SK-N-MC (cell line): ENCODE measurements around the gene FGF18.
"Not testable (repeated sequence)": the region's sequence is repeated elsewhere in the genome, so short reads cannot be mapped to it uniquely, and the experiment has no call there.

Source experiments
- DNase-seq: peaks from one replicate; pipeline ENCODE4 v3.0.0-alpha.2; 2011; ENCODE audit warnings: low read depth, low spot score
- H3K27ac ChIP-seq: fragments of 200-600 bp; sonication (generic); 2 replicates; pipeline ENCODE4 v1.5.1; 2016; ENCODE audit warnings: mixed run types
- H3K36me3 ChIP-seq: fragments of 200-600 bp; sonication (generic); 2 replicates; pipeline ENCODE4 v1.6.1; 2017; ENCODE audit warnings: antibody characterized with exemption, low read length, mixed read lengths; ENCODE audit not compliant: insufficient read depth
- H3K4me3 ChIP-seq: fragments of 200-600 bp; sonication (generic); 2 replicates; pipeline ENCODE4 v1.5.1; 2016
- H3K9ac ChIP-seq: fragments of 200-600 bp; sonication (generic); 2 replicates; pipeline ENCODE4 v1.8.0; 2017; ENCODE audit warnings: mixed run types, mixed read lengths; ENCODE audit not compliant: insufficient read length
- H3K9me3 ChIP-seq: fragments of 200-600 bp; sonication (generic); 2 replicates; pipeline ENCODE4 v1.6.1; 2017; ENCODE audit warnings: low read depth, mild to moderate bottlenecking, antibody characterized with exemption, low read length, moderate library complexity, mixed read lengths
- EZH2 ChIP-seq: fragments of 200-600 bp; sonication (generic); IDR thresholded peaks from one replicate; pipeline ENCODE4 v1.6.1; 2017; ENCODE audit warnings: antibody characterized with exemption
- FOXP2 ChIP-seq: optimal IDR thresholded peaks from 2 replicates; pipeline ENCODE3; 2011; ENCODE audit warnings: mild to moderate bottlenecking, moderate library complexity; ENCODE audit not compliant: insufficient read depth; ENCODE audit errors: extremely low read length, control extremely low read depth
- POLR2AphosphoS5 ChIP-seq: IDR thresholded peaks from 2 replicates; pipeline ENCODE4 v1.6.1; 2012; ENCODE audit warnings: mild to moderate bottlenecking, low read depth, low read length, borderline replicate concordance

The FGF18 gene

GRCh38 chr5:171485668-171486067, 66.2 kb downstream of the FGF18 start:
- no peak overlapping the region for H3K4me3 ChIP-seq

DNA sequence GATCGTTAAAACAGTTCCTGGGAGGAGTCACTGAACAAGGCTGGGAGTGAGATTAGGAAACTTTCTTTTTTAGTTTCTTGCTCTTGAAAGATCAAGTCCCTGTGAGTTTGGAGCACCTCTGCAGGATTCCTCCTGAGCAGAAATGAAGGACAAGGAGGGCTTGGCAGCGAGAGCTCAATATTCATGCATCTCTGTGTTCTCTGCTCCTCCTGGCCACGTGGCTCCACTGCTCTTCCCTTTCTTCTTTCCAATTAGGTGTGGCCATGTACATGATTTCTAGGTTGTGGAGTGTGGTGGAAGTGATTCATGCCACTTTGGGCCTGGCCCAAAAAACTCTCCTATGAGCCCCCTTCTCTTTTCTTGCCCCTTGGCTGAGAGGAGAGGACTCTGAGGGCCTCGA, 67.2 kb downstream of the FGF18 start:
- Histone ChIP-seq H3K4me3 (no peak overlapping the region), H3K36me3 (no peaks in the 10 kb centered on the region), H3K9me3 (no peaks in the 10 kb centered on the region), H3K27ac (no peak overlapping the region), H3K9ac (no peak overlapping the region)
- TF ChIP-seq EZH2 (no peak), FOXP2 (no peak), POLR2AphosphoS5 (no peak)
- no peak for DNase-seq

More at GRCh38 chr5:171485668-171486067, 66.2 kb downstream of the FGF18 start:
- no peak overlapping the region for H3K27ac ChIP-seq
- no peak for TF ChIP-seq POLR2AphosphoS5
- TF ChIP-seq FOXP2, result no peak
- no peak for TF ChIP-seq EZH2
- H3K36me3 ChIP-seq, result no peaks in the 10 kb centered on the region
- no peaks in the 10 kb centered on the region for H3K9me3 ChIP-seq
- no peak overlapping the region for H3K9ac ChIP-seq
- no peak for DNase-seq

- no peak for DNase-seq
- Histone ChIP-seq H3K27ac (no peak overlapping the region), H3K9me3 (no peaks in the 10 kb centered on the region), H3K9ac (no peak overlapping the region), H3K4me3 (no peak overlapping the region), H3K36me3 (no peaks in the 10 kb centered on the region)
- TF ChIP-seq EZH2 (no peak), POLR2AphosphoS5 (no peak), FOXP2 (no peak)
These were observed 69.4 kb downstream of the FGF18 start for GRCh38 chr5:171488876-171489275.

DNA sequence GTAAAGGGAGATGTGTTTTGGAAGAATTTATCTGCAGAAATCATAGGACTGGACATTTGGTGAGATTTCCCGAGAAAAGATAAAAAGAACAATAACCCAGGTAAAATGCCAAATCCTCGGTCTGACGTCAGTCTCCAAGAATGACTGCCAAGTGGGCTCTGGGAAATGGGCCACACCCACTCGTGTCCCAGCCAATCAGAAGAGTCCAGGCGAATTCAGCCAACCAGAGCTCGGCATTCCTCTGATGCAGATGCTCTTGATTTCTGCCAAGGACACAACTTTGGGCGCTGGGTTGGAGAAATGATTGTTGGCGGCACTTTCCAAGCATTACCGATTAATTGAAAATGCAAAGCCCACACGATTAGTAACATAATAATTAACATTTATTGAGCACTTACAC, 73.3 kb downstream of the FGF18 start:
- Histone ChIP-seq H3K9me3 (no peaks in the 10 kb centered on the region), H3K36me3 (no peaks in the 10 kb centered on the region), H3K27ac (no peak overlapping the region), H3K9ac (no peak overlapping the region), H3K4me3 (no peak overlapping the region)
- no peak for DNase-seq
- TF ChIP-seq EZH2, result no peak
- TF ChIP-seq POLR2AphosphoS5, result no peak
- no peak for TF ChIP-seq FOXP2

DNA sequence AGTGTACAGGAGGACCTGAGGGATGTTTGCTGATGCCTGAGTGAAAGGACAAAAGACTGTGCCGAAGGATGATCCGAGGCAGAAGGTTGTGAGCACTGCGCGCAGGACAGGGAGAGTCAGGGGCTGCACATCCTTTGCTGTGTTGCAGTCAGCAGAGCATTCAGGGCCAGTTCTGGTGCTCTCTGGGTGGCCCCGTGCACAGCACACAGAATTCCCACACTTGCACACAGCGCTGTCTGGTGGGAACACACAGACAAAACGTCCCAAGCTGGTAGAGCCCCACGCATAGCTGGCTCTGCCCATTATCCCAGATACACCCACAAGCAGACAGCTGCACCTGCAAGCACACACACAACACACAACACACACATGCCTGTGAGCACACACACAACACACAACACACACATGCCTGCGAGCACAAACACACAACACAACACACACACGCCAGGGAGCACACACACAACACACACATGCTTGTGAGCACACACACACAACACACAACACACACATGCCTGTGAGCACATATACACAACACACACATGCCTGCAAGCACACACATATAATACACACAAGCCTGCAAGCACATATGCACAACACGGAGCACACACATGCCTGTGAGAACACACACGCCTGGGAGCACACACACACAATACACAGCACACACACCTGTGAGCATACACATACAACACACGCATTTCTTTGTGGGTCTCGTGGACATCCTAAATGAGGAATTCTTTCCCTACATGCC, 74.4 kb downstream of the FGF18 start:
- Histone ChIP-seq H3K36me3 (no peaks in the 10 kb centered on the region), H3K27ac (no peak overlapping the region), H3K4me3 (no peak overlapping the region), H3K9ac (no peak overlapping the region), H3K9me3 (no peaks in the 10 kb centered on the region)
- DNase-seq, result no peak
- no peak for TF ChIP-seq FOXP2
- TF ChIP-seq POLR2AphosphoS5, result no peak
- TF ChIP-seq EZH2, result no peak

- Histone ChIP-seq H3K27ac (peak overlapping the region; percentile 18; the same call in 1 of the 2 replicates), H3K36me3 (no peaks in the 10 kb centered on the region), H3K9me3 (no peaks in the 10 kb centered on the region), H3K9ac (no peak overlapping the region), H3K4me3 (peak overlapping the region; percentile 12; the same call in 1 of the 2 replicates)
- TF ChIP-seq FOXP2 (no peak), POLR2AphosphoS5 (no peak), EZH2 (no peak)
- peak; percentile 28 for DNase-seq
These were observed 75.1 kb downstream of the FGF18 start for GRCh38 chr5:171494452-171495121.

DNA sequence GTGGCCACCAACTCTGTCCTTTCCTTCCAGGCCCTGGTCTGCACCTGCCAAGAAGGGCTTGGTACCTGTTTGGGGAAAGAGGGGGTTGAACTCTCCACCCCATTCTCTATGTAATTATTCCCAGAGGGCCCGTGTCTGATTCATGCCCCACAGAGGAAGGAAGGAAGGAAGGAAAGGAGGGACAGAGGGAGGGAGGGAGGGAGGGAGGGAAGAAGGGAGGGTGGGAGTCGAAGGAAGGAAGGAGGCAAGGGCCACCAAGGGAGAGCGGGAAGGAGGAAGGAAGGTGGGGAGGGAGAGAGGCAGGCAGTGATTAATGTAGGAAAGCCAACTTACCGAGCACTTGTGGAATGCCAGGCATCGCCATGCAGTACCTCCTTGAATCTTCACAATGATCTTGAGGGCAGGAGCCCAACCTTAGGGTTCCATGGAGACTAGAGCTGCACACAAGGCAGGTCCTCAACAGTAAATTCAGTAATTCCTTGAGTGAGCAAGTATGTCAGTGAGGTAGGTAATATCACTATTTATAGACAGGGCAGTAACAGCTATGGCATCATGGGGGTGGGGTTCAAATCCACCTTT, 75.8 kb downstream of the FGF18 start:
- H3K4me3 ChIP-seq, result no peak overlapping the region; the same call in 1 of the 2 replicates
- no peak overlapping the region for H3K9ac ChIP-seq
- no peak for DNase-seq

GRCh38 chr5:171496456-171496855, 77.0 kb downstream of the FGF18 start:
- Histone ChIP-seq H3K4me3 (no peak overlapping the region), H3K36me3 (no peaks in the 10 kb centered on the region), H3K9ac (no peak overlapping the region), H3K9me3 (no peaks in the 10 kb centered on the region), H3K27ac (no peak overlapping the region)
- no peak for TF ChIP-seq FOXP2
- TF ChIP-seq EZH2, result no peak
- TF ChIP-seq POLR2AphosphoS5, result no peak
- no peak for DNase-seq

More for the DNA sequence above, 75.8 kb downstream of the FGF18 start:
- TF ChIP-seq FOXP2, result no peak
- no peak for TF ChIP-seq POLR2AphosphoS5
- Histone ChIP-seq H3K9me3 (no peaks in the 10 kb centered on the region), H3K36me3 (no peaks in the 10 kb centered on the region), H3K27ac (peak overlapping the region; percentile 18; the same call in 1 of the 2 replicates)

GRCh38 chr5:171497494-171497893, 78.0 kb downstream of the FGF18 start:
- H3K4me3 ChIP-seq, DNase-seq, H3K9ac ChIP-seq, H3K36me3 ChIP-seq, H3K27ac ChIP-seq, H3K9me3 ChIP-seq: not testable (repeated sequence)
